Psoas muscle (tissue), 8 donors: ENCODE measurements around the gene WDR4. TPM values are rescaled to one million over a fixed set of nuclear protein-coding genes. Genes with fewer than 3 reads are reported as not detected.
"Not testable (repeated sequence)": the region's sequence is repeated elsewhere in the genome, so short reads cannot be mapped to it uniquely, and the experiment has no call there.

ENCODE experiments used
- ATAC-seq, 4 donors: fragments of 200-7000 bp; cut with Tn5 transposase; one replicate each; pipeline ENCODE4 v1.9.1; 2020; ENCODE audit warnings: moderate library complexity in 3 of 4, mild to moderate bottlenecking in 2 of 4
- DNase-seq, 2 donors: peaks; one replicate each; pipeline ENCODE4 v3.0.0-alpha.2; 2020
- H3K27ac ChIP-seq: fragments of 200-600 bp; one replicate; pipeline ENCODE4 v1.8.0; 2022
- H3K27me3 ChIP-seq, 3 donors: fragments of 200-600 bp in 1 of 3; one replicate each; pipeline versions ENCODE4 v1.6.1 to v1.8.0; 2013 to 2022; ENCODE audit warnings: low read length in 2 of 3, mild to moderate bottlenecking in 2 of 3, moderate library complexity in 1 of 3; ENCODE audit not compliant: insufficient read depth in 3 of 3
- H3K36me3 ChIP-seq, 2 donors: fragments of 200-600 bp in 1 of 2; one replicate each; pipeline versions ENCODE4 v1.6.1 to v1.8.0; 2013 to 2022; ENCODE audit warnings: low read depth in 1 of 2, mild to moderate bottlenecking in 1 of 2, moderate library complexity in 1 of 2; ENCODE audit not compliant: insufficient read depth in 1 of 2
- H3K4me1 ChIP-seq: fragments of 200-600 bp; one replicate; pipeline ENCODE4 v1.8.0; 2022
- H3K4me3 ChIP-seq: fragments of 200-600 bp; one replicate; pipeline ENCODE4 v1.8.0; 2022; ENCODE audit warnings: mild to moderate bottlenecking
- H3K9me3 ChIP-seq: fragments of 200-600 bp; one replicate; pipeline ENCODE4 v1.8.0; 2022
- WGBS, 3 donors: extraction: QIAGEN DNeasy Blood & Tissue Kit; methylation state at CpG; one replicate each; pipeline versions ENCODE4 v1.1.6 to v1.1.7; 2013; 5-methylcytosine and 5-hydroxymethylcytosine counted together
- intact Hi-C, 2 donors: fragments of 100-400 bp; cut with DNase I; formaldehyde crosslinking; loops; one replicate each; pipeline versions ENCODE4 v1.11.0 to v1.14.2; 2022
- polyA plus RNA-seq, 3 donors: library from polyadenylated mRNA; stranded (reverse); fragments of 200-250 nt; gene quantifications; one replicate each; pipeline ENCODE4 v1.2.3, GENCODE V29; 2013
- total RNA-seq, 4 donors: library from RNA; stranded (reverse); fragmentation: NEBNext Ultra II Directional in 2 of 4; extraction: Animal tissue kit (Norgen Biotek cat#: 25700) in 2 of 4; gene quantifications; one replicate each; pipeline versions ENCODE4 v1.2.1 to v1.2.4, GENCODE V29; 2021 to 2023
- TF ChIP-seq, protein P1 (sequence below): fragments of 200-600 bp; IDR thresholded peaks from one replicate; pipeline ENCODE4 v1.8.0; 2022; ENCODE audit warnings: antibody characterized with exemption
- donor health status: healthy with polysubstance abuse.
- donor health status: DM: no; HTN: no; CAD: no; lungs with moderate emphysema.
- donor health status: Bipolar disorder and iron deficiency.
- donor health status: healthy.
- donor health status: DM: yes; HTN: yes; CAD: no.
- donor health status: DM: no; HTN: no; CAD: no.
- donor health status: DM: no; HTN: no; CAD: no.
- donor health status: DM: yes; HTN: yes; CAD: no.

Gene WDR4
- total and polyA plus RNA-seq, 7 donors = 4.8 to 40.2 (median 11.1) TPM

GRCh38 chr21:42806509-42807140, 72.7 kb downstream of the WDR4 start:
- H3K36me3 ChIP-seq = no peaks in the 10 kb centered on the region
- peaks cover 0 to 30% (median 3%) of the 10 kb centered on the region in 3 donors for H3K27me3 ChIP-seq
- H3K4me1 ChIP-seq = no peaks in the 10 kb centered on the region
- no peak overlapping the region for H3K4me3 ChIP-seq
- TF ChIP-seq, protein P1, sequence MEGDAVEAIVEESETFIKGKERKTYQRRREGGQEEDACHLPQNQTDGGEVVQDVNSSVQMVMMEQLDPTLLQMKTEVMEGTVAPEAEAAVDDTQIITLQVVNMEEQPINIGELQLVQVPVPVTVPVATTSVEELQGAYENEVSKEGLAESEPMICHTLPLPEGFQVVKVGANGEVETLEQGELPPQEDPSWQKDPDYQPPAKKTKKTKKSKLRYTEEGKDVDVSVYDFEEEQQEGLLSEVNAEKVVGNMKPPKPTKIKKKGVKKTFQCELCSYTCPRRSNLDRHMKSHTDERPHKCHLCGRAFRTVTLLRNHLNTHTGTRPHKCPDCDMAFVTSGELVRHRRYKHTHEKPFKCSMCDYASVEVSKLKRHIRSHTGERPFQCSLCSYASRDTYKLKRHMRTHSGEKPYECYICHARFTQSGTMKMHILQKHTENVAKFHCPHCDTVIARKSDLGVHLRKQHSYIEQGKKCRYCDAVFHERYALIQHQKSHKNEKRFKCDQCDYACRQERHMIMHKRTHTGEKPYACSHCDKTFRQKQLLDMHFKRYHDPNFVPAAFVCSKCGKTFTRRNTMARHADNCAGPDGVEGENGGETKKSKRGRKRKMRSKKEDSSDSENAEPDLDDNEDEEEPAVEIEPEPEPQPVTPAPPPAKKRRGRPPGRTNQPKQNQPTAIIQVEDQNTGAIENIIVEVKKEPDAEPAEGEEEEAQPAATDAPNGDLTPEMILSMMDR = no peak
- intact Hi-C loops = no loop called here
- no peak for DNase-seq
- H3K27ac ChIP-seq = no peak overlapping the region
- H3K9me3 ChIP-seq = no peaks in the 10 kb centered on the region
- 45 to 47% (median 46%) methylated on average over 14 of the region's 14 CpGs for WGBS, 3 donors
- ATAC-seq = no peak

- WGBS, 3 donors = 83 to 93% (median 87%) methylated on average over 6 of the region's 6 CpGs
- H3K9me3 ChIP-seq, H3K4me3 ChIP-seq, H3K36me3 ChIP-seq, H3K4me1 ChIP-seq, ATAC-seq, intact Hi-C loops, H3K27ac ChIP-seq, DNase-seq: not testable (repeated sequence)
- H3K27me3 ChIP-seq = peaks cover 0 to 12% (median 0%) of the 10 kb centered on the region in 3 donors
Observed at GRCh38 chr21:42801616-42802015, 77.7 kb downstream of the WDR4 start.

- ATAC-seq (no peak), DNase-seq (no peak)
- H3K9me3 ChIP-seq = no peaks in the 10 kb centered on the region
- TF ChIP-seq, protein P1 = no peak
- H3K27ac ChIP-seq = no peak overlapping the region
- no peak overlapping the region for H3K4me3 ChIP-seq
- WGBS, 3 donors = 53 to 83% (median 82%) methylated on average over 5 of the region's 5 CpGs
- H3K36me3 ChIP-seq = no peaks in the 10 kb centered on the region
- peaks cover 0 to 6% (median 1%) of the 10 kb centered on the region in 3 donors for H3K27me3 ChIP-seq
- intact Hi-C loops = no loop called here
- no peaks in the 10 kb centered on the region for H3K4me1 ChIP-seq
Observed at GRCh38 chr21:42799948-42800347, 79.4 kb downstream of the WDR4 start.

DNA sequence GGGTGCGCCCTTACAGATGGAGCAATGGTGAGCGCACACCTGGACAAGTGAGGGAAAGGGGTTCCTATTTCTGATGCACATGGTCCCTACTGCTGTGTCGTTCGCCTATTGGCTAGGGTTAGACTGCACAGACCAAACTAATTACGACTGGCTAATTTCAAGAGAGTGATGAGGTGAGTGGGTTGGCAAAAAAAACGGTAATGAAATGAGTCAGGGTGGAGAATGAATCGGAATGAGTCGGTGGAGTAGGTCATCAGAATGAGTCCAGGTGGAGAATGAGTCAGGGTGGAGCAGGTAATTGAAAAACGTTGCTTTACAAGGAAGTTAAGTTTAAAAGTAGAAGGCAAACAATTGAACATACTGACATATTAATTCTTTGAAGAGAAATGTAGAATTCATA, 79.8 kb downstream of the WDR4 start:
- H3K27me3 ChIP-seq = peaks cover 0 to 10% (median 3%) of the 10 kb centered on the region in 3 donors
- no peaks in the 10 kb centered on the region for H3K9me3 ChIP-seq
- 76 to 79% (median 78%) methylated on average over 9 of the region's 9 CpGs for WGBS, 3 donors
- H3K4me1 ChIP-seq = no peaks in the 10 kb centered on the region
- no peak for ATAC-seq
- TF ChIP-seq, protein P1 = no peak
- intact Hi-C loops = no loop called here
- no peaks in the 10 kb centered on the region for H3K36me3 ChIP-seq
- no peak overlapping the region for H3K27ac ChIP-seq
- DNase-seq = no peak
- H3K4me3 ChIP-seq = no peak overlapping the region

Other genes with a start within 250 kb of the WDR4 start
- 1 to 10 TPM; 1.4 to 4.3 (median 1.8) TPM for gene PDE9A, start 225.9 kb downstream of the WDR4 start, total RNA-seq
- 1 to 10 TPM; 1.2 to 1.8 (median 1.8) TPM for gene PDE9A, start 225.9 kb downstream of the WDR4 start, polyA plus RNA-seq
- gene NDUFV3, start 13.8 kb upstream of the WDR4 start, total RNA-seq = 100 to 1,000 TPM in 1 of 4 donors, 10 to 100 TPM in 3; 69.1 to 105 (median 88.0) TPM
- gene NDUFV3, start 13.8 kb upstream of the WDR4 start, polyA plus RNA-seq = 10 to 100 TPM; 37.3 to 74.8 (median 55.0) TPM
- not detected for gene ERVH48-1, start 46.1 kb upstream of the WDR4 start, total RNA-seq
- gene ERVH48-1, start 46.1 kb upstream of the WDR4 start, polyA plus RNA-seq = under 1 TPM in 2 of 3 donors, not detected in 1; 0.03 to 0.04 TPM
- gene PKNOX1, start 95.0 kb upstream of the WDR4 start, total RNA-seq = 10 to 100 TPM; 12.1 to 14.7 (median 13.2) TPM
- 1 to 10 TPM; 6.0 to 9.7 (median 6.1) TPM for gene PKNOX1, start 95.0 kb upstream of the WDR4 start, polyA plus RNA-seq
- gene CBS, start 196.3 kb upstream of the WDR4 start, total RNA-seq = 1 to 10 TPM; 1.7 to 2.6 (median 2.2) TPM
- 1 to 10 TPM; 1.1 to 1.8 (median 1.4) TPM for gene CBS, start 196.3 kb upstream of the WDR4 start, polyA plus RNA-seq
- gene U2AF1, start 228.0 kb upstream of the WDR4 start, total RNA-seq = 10 to 100 TPM in 1 of 4 donors, 1 to 10 TPM in 3; 4.9 to 14.4 (median 5.6) TPM
- 10 to 100 TPM; 51.9 to 98.7 (median 66.4) TPM for gene U2AF1, start 228.0 kb upstream of the WDR4 start, polyA plus RNA-seq